HEK293T (cell line): ENCODE measurements around the gene THRAP3.

Source experiments
- CTCF ChIA-PET: fragments of 350-600 bp; formaldehyde crosslinking; extraction: SDS; loops from one replicate; lab custom pipeline; 2021; ENCODE audit warnings: antibody characterized with exemption, inconsistent platforms; lab: Yijun Ruan, JAX
- POLR2A ChIA-PET: fragments of 350-600 bp; formaldehyde crosslinking; extraction: SDS; loops from one replicate; lab custom pipeline; 2020; ENCODE audit warnings: antibody characterized with exemption, inconsistent platforms; lab: Yijun Ruan, JAX
- DNase-seq: peaks from one replicate; pipeline ENCODE4 v3.0.0; 2012; ENCODE audit warnings: mixed read lengths; ENCODE audit errors: extremely low spot score
- ARNT ChIP-seq: fragments of 450-650 bp; IDR thresholded peaks from 2 replicates; pipeline ENCODE4 v1.6.1; 2017; ENCODE audit warnings: mild to moderate bottlenecking
- BHLHE40 ChIP-seq: fragments of 450-650 bp; IDR thresholded peaks from 2 replicates; pipeline ENCODE4 v1.6.1; 2016; ENCODE audit warnings: mild to moderate bottlenecking, moderate library complexity, borderline replicate concordance
- CTBP1 ChIP-seq: fragments of 450-650 bp; IDR thresholded peaks from 2 replicates; pipeline ENCODE4 v1.6.1; 2016; ENCODE audit warnings: borderline replicate concordance
- ELF4 ChIP-seq: fragments of 450-650 bp; IDR thresholded peaks from 2 replicates; pipeline ENCODE4 v1.6.1; 2017; ENCODE audit warnings: antibody characterized with exemption
- FOXA1 ChIP-seq: fragments of 450-650 bp; IDR thresholded peaks from 2 replicates; pipeline ENCODE4 v1.6.1; 2016; ENCODE audit warnings: mild to moderate bottlenecking
- FOXK2 ChIP-seq: fragments of 450-650 bp; IDR thresholded peaks from 2 replicates; pipeline ENCODE4 v1.6.1; 2016; ENCODE audit warnings: mild to moderate bottlenecking
- FOXM1 ChIP-seq: fragments of 450-650 bp; IDR thresholded peaks from 2 replicates; pipeline ENCODE4 v1.6.1; 2017; ENCODE audit warnings: mild to moderate bottlenecking, borderline replicate concordance
- HDGF ChIP-seq: fragments of 450-650 bp; IDR thresholded peaks from 2 replicates; pipeline ENCODE4 v1.6.1; 2017; ENCODE audit warnings: antibody characterized with exemption, borderline replicate concordance
- L3MBTL2 ChIP-seq: fragments of 450-650 bp; conservative IDR thresholded peaks from 2 replicates; pipeline ENCODE4 v1.6.1; 2016; ENCODE audit warnings: mild to moderate bottlenecking
- LEF1 ChIP-seq: fragments of 450-650 bp; IDR thresholded peaks from 2 replicates; pipeline ENCODE4 v1.6.1; 2017; ENCODE audit warnings: mild to moderate bottlenecking, borderline replicate concordance
- NFRKB ChIP-seq: fragments of 450-650 bp; IDR thresholded peaks from 2 replicates; pipeline ENCODE4 v1.6.1; 2016; ENCODE audit warnings: mild to moderate bottlenecking, moderate library complexity
- SP1 ChIP-seq: fragments of 450-650 bp; IDR thresholded peaks from 2 replicates; pipeline ENCODE4 v1.6.1; 2017
- SUZ12 ChIP-seq: fragments of 450-650 bp; IDR thresholded peaks from 2 replicates; pipeline ENCODE4 v1.6.1; 2016; ENCODE audit warnings: mild to moderate bottlenecking
- TARDBP ChIP-seq: fragments of 450-650 bp; IDR thresholded peaks from 2 replicates; pipeline ENCODE4 v1.6.1; 2016
- ZNF384 ChIP-seq: fragments of 450-650 bp; IDR thresholded peaks from 2 replicates; pipeline ENCODE4 v1.6.1; 2016
- TF ChIP-seq, protein P1 (sequence below): fragments of 450-650 bp; IDR thresholded peaks from 2 replicates; pipeline ENCODE4 v1.6.1; 2016

The THRAP3 gene

DNA sequence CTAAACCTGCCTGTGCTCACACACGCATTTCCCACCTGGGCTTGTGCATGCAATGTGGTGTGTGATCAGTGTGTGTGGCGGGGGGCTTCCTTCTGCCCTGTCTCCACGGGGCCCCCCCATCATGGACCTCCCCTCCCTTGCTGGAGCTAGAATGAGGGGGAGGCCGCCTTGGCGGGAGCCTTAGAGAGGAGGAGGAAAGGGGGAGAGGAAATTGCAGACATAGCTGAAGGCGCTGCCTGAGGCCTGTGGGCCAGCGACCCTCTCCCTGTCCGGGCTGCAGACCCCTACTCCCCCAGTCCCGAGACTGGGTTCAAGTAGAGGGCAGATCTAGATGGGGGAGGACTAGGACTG lies 100.1 kb downstream of the THRAP3 start:
- DNase-seq = no peak
- ChIA-PET CTCF (interaction anchor here (1.8 kb wide), 1 partner anchor 45 kb away, joined by 9 read pairs; no protein-coding TSS in a partner anchor), POLR2A (interaction anchor here (1.2 to 1.5 kb wide), 2 partner anchors 100 to 126 kb away, joined by 4 to 8 read pairs; partner anchors contain the start of gene THRAP3)
- TF ChIP-seq ELF4 = no peak
- no peak for TF ChIP-seq FOXM1
- TF ChIP-seq FOXK2 = no peak
- TF ChIP-seq FOXA1 = no peak
- TF ChIP-seq, protein P1, sequence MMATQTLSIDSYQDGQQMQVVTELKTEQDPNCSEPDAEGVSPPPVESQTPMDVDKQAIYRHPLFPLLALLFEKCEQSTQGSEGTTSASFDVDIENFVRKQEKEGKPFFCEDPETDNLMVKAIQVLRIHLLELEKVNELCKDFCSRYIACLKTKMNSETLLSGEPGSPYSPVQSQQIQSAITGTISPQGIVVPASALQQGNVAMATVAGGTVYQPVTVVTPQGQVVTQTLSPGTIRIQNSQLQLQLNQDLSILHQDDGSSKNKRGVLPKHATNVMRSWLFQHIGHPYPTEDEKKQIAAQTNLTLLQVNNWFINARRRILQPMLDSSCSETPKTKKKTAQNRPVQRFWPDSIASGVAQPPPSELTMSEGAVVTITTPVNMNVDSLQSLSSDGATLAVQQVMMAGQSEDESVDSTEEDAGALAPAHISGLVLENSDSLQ = no peak
- no peak for TF ChIP-seq BHLHE40
- TF ChIP-seq TARDBP = no peak
- TF ChIP-seq ZNF384 = no peak
- no peak for TF ChIP-seq CTBP1
- TF ChIP-seq SP1 = no peak

DNA sequence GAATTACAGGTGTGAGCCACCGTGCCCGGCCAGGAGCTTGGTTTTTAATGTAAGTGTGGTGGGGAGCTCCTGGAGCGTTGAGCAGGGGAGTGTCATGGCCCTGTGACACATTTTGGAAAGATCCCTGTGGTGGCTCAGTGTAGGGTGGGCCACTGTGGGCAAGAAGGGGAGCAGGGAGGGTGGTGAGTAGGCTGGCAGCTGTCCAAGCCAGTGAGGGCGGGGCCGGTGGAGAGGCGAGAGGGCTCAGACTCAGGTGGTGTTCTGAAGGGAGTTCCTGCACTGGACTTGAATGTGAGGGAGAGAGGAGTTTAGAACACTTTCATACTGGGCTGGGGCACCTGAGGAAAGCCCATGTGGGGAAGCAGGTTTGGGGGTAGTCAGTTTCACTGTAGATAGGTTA lies 102.3 kb downstream of the THRAP3 start:
- DNase-seq = no peak
- TF ChIP-seq ZNF384 (no peak), L3MBTL2 (no peak), CTBP1 (no peak), BHLHE40 (no peak), SUZ12 (no peak), TARDBP (no peak), NFRKB (no peak), FOXM1 (no peak), HDGF (no peak)
- TF ChIP-seq, protein P1 = no peak
- ChIA-PET POLR2A (interaction anchor here (1.0 kb wide), 1 partner anchor 60 kb away, joined by 3 read pairs; no protein-coding TSS in a partner anchor), CTCF (no interaction called here)

DNA sequence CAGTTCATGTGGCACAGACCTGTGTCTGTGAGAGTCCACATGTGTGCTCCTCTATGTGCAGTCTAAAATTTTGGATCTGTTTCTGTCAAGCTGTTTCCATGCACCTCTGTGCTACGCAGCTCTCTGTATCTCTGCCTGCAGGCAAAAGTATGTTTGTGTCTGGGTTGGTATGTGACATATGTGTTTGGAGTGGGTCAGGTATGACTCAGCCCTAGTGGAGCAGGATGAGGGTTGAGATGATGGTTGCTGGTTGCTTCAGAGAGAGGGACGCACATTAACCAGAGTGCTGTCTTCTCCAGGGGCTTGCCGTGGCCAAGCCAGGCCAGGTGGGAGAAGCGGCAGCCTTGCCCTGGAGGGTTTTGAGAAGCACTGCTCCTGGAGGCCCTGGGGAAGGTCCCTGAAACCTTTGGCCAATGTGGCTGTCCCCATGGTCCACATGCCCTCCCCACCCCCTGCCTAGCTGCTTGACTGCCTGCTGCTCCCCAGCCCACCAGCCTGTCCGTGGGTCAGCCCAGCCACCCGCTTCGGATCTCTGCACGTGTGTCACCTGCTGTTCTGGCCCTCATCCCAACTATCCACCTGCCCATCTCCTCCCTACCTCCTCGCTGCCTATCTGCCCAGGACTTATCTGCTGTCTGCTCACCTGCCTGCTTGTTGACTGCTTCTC lies 103.3 kb downstream of the THRAP3 start:
- ChIA-PET POLR2A (no interaction called here), CTCF (no interaction called here)
- no peak for TF ChIP-seq CTBP1
- TF ChIP-seq FOXM1 = no peak
- TF ChIP-seq TARDBP = no peak
- no peak for TF ChIP-seq SP1
- no peak for TF ChIP-seq ARNT
- TF ChIP-seq, protein P1 = no peak
- no peak for DNase-seq

DNA sequence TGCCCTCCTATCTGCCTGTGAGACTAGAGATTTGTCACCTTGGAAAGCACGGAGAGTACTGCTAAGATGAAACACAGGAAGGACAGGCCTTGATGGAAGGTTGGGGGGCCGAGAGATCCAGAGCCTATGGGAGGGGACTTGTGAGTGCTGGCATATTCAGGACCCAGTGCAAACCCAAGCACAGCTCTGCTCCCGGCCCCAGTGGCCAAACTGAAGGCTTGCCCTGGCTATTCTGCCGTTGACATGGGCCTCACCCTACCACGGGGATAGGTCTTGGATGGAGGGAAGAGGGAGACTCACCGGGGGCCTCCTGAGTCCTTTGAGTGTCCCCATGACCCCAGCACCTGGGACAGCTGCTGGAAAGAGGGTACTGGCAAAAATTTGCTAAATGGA lies 103.8 kb downstream of the THRAP3 start:
- no peak for TF ChIP-seq FOXM1
- no peak for TF ChIP-seq TARDBP
- TF ChIP-seq HDGF = no peak
- TF ChIP-seq LEF1 = no peak
- TF ChIP-seq FOXK2 = no peak
- CTCF ChIA-PET = no interaction called here
- POLR2A ChIA-PET = no interaction called here
- no peak for DNase-seq

DNA sequence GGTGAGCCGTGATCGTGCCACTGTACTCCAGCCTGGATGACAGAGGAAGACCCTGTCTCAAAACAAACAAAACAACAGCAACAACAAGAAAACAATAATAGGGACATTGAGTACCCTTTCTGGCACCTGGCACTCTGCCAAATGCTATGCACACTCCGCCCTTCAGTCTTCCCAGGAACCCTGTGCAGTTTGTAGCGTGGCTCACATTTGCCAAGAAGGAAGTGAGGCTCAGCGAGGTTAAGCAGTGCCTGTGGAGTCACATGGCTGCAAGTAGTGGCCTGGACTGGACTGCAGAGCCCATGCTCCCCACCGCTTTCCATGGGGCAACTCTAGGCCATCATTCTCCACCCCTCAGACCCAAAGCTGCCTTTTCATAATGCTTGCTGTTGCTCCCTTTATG lies 104.5 kb downstream of the THRAP3 start:
- TF ChIP-seq LEF1 (no peak), FOXA1 (no peak), SUZ12 (no peak), TARDBP (no peak), FOXK2 (no peak), HDGF (no peak), NFRKB (no peak), ZNF384 (no peak), L3MBTL2 (no peak), BHLHE40 (no peak), ELF4 (no peak), FOXM1 (no peak), ARNT (no peak), CTBP1 (no peak), SP1 (no peak)
- TF ChIP-seq, protein P1 = no peak

DNA sequence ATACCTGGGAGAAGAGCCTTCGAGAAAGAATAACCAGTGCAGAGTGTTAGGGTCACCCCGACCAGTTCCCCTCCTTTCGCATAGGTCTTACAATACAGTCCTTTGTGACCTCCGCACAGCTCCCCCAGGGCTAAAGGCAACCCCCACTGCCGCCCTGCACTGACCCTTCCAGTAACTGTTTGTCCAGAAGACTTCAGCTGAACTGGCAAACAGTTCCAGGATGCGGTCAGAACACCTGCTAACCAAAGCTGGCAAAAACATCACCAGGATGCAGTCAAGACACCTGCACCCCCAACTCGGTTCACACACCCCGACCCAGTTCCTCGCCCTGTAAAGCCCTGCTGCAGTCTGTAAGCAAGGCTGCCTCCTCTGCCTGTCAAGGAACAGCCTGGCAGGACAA lies 105.6 kb downstream of the THRAP3 start:
- ChIA-PET POLR2A (interaction anchor here (1.7 kb wide), 1 partner anchor 57 kb away, joined by 4 read pairs; no protein-coding TSS in a partner anchor), CTCF (no interaction called here)

More for the DNA sequence above, 104.5 kb downstream of the THRAP3 start:
- DNase-seq = no peak
- ChIA-PET POLR2A (interaction anchor here (1.7 kb wide), 1 partner anchor 58 kb away, joined by 4 read pairs; no protein-coding TSS in a partner anchor), CTCF (no interaction called here)

More for the DNA sequence above, 105.6 kb downstream of the THRAP3 start:
- no peak for DNase-seq
- TF ChIP-seq FOXK2 (no peak), LEF1 (no peak), HDGF (no peak), ARNT (no peak), FOXM1 (no peak), NFRKB (no peak), TARDBP (no peak), BHLHE40 (no peak), FOXA1 (no peak), SUZ12 (no peak), SP1 (no peak), CTBP1 (no peak)
- TF ChIP-seq, protein P1 = no peak
